ENCODE data around the gene PNPLA5.
"Not testable (repeated sequence)": the region's sequence is repeated elsewhere in the genome, so short reads cannot be mapped to it uniquely, and the experiment has no call there.

Gene PNPLA5

DNA sequence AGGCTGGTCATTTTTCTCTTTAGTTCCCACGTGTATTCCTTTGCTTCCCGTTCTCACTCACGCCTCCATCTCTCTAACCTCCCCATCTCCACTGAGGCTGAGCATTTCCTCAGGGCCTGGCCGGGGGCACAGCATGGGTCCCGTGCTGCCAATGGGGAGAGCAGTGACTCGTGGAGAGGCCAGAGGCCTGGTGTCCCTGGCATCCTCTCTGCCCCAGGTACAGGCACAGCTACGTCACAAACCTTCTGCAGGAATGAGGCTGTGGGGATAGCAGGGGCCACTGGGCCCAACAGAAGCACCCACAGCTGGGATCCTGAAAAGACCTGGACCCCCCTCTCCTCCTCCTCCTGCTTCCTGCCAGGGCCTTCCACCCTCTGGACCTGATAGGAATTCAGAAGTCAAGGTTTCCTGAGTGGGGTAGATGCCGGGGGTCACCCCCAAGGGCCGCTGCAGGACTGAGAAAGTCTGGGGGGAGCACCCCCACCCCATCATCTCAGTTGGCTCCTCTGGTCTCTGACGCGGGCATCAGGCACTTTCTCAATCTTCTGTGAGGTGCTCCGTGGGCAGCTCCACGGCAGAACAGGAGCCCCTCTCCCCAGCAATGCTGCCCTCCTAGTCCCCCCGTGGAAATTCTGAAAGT, 11.8 kb downstream of the PNPLA5 start:
- DNase-seq: no peak

DNA sequence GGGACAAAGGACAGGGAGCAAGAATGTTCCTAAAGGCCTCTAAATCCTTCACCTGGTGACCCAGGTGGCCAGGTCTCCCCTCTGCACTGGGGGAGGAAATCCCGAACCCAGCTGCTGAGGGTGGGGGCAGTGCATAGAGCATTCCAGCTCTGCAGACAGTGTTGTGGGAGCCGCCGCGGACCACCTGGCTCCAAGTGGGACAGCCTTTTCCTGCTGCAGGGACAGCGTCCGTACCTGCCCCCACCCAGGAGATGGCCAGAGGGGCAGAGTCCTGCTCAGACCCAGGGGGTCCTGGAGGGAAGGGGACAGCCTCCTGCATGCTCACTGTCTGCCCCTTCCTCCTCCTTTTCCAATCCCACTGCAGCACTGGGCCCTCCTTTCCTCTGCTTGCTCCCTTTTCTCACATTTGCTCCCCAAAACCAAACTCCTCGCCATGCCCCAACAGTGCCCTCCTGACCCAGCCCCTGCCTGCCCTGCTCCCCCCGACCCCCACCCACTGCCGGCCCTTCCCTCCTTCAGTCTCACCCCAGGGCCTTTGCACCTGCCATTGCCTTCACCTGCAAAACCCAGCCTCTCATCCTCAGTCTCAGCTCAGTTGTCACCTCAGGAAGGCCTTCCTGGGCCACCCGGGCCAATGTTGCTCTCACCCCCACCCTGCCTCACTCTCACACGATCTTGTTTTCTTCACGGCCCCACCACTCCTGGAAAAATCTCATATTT, 12.8 kb downstream of the PNPLA5 start:
- no peak for DNase-seq

DNA sequence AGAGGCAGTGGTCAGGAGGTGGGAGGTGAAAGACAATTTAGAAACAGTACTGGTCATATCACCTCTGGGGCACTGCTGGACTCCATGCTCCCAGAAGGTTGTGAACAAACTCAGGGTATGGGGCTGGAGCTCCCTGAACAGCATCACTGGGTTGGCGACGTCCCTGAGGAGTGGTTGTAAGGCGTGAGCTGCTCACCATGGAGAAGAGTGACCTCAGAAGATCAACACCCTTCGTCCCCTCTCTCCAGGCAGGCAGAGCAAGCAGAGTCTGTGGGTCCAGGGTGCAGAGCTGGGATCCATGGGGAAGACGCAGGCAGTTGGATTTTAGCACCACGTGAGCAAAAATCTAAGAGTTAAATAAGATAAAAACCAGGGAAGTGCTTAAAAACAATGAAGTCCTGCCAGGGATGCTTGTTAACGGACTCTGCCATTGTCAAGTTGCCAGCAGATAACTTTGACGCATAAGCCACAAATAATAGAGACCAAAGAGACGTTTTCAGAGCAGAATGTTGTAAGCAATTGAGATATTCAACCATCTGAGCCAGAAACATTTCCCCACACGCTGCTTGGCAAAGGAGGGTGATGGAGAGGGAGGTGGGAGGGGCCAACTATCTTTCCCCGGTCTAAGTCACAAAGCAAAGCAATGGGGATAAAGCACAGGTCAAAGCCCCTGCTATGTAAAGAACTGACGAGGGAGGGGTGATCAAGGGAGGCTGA, 13.6 kb downstream of the PNPLA5 start:
- no peak for DNase-seq

DNA sequence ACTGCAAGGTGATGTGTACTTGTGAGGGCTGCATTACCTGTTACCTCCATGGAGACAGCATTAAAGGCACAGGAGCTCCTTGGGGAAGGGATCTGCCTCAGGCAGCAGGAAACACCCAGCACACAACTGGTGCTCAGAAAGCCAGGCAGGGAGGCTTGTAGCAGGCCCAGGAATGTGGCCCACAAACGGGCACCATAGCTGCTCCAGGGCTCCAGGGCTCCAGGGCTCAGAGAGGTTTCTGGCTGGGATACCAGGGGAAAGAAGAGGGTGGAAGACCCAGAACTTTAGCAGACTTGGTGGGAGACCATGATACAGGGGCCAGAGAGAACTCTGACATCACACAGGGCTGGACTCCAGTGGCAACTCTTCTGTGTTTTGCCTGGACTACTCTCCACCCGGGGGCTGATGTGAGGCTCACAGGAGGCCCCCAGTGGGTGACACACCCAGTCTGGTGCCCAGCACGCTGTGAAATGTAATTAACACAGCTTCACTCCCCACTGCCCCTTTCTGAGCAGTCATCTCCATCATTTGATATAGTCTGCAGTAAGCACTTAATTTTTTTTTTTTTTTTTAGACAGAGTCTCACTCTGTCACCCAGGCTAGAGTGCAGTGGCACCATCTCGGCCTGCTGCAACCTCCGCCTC, 14.8 kb downstream of the PNPLA5 start:
- no peak for DNase-seq

DNA sequence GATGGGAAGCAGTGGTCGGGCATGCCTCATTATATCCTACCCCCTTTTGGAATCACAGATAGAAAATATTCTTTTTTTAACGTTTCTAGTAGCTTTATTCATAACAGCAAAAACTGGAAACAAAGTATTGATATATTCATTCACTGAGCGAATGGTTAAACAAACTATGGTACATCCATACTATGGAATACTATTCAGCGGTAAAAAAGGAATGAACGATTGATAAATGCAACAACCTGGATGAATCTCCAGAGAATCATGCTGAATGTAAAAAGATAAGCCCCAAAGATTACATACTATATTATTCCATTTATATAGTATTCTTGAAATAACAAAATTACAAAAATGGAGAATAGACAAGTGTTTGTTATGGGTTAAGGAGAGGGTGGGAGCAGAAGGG, 22.0 kb downstream of the PNPLA5 start:
- DNase-seq: no peak

DNA sequence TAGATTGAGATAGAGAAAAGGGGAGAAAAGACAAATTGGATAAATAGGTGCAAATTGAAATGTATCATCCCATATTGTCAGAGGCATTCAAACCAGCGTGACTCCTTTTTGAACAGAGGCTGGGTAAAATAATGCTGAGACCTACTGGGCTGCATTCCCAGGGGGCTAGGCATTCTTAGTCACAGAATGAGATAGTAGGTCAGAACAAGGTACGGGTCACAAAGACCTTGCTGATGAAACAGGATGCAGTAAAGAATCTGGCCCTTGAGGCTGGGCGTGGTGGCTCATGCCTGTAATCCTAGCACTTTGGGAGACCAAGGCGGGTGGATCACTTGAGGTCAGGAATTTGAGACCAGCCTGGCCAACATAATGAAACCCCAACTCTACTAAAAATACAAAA, 22.8 kb downstream of the PNPLA5 start:
- not testable (repeated sequence) for DNase-seq

DNA sequence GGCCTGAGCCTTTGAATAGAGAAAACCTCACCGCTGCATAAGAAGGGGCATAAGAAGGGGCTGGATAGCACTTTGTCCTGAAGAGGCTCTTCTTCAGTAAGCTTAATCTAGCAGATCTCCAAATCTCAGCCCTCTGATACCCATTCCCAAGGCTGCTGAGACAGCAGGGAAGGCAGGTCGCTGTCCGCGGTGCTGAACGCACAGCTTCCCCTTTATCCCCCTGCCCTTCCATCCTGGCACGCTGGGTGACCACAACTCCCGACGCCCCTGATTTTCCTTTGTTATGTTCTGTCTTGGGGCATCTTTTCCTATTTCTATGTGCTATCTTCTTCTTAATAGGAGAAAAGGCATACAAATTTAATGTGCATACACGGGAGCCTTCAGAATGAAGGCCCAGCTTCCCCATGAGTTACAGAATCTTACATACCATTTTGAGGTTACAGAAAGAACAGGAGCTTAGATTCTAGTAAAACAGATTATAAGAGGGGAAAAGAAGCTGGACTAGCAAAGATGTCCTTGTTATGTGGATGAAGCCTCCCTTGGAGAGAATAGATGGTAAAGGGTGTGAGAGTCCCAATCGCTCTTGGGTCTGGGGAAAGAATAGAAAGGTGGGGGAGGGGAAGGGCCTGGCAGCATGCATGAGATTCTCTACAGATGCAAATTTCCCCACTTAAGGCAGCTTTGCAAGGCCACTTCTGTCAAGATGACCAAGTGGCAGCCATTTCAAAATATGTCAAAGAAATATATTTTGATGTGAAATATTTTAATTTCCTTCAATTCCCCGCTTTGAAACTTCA, 23.8 kb downstream of the PNPLA5 start:
- DNase-seq: no peak

DNA sequence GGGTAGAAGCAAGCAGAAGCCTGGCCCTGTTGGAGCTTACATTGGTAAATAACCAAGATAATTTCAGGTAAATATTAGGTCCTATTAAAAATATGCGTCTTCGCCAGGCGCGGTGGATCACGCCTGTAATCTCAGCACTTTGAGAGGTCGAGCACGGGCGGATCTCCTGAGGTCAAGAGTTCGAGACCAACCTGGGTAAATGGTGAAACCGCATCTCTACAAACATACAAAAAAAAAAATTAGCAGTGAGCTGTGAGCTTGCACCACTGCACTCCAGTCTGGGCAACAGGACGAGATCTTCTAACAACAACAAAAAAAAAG, 29.0 kb downstream of the PNPLA5 start:
- DNase-seq: no peak

DNA sequence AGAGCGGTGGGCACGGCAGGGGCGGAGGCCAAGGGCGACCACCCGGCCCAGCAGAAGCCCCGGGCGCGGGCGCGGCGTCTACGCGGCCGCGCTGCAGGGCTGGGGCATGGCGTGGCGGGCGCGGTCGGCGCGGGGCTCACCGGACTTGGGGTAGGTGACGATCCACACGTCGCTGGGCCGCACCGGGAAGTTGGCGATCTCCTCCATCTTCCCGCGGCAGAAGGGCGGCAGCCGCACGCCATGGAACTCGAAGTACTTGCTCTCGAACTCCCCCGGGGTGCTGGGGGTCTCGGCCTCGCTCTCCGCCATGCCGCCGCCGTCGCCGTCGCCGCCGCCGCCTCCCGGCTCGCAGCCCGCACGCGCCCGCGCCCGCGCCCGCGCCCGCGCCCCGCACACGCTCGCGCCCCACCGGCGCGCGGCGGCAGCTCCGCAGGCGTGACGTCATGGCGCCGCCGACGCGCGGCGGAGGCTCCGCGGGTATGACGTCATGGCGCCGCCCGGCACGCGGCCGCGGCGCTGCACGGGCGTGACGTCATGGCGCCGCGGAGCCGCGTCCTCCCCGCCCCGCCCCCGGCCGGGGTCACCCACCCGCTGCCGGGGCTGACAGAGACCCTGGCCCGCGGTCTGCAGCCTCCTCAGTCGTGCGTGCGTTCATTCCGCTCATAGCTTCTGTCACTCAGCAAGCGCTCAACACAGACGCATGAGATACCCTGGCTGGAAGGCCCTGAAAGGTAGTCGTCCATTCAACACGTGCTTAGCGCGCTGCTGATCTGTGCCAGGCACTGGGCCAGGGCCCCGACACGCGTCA, 29.5 kb downstream of the PNPLA5 start, which contains the start of gene SULT4A1:
Gene SULT4A1, minus strand, starts transcription at position 440 of the 808 bp plus-strand sequence. Its CDS starts 131 bp downstream, at position 309.
- DNase-seq: no peak

DNA sequence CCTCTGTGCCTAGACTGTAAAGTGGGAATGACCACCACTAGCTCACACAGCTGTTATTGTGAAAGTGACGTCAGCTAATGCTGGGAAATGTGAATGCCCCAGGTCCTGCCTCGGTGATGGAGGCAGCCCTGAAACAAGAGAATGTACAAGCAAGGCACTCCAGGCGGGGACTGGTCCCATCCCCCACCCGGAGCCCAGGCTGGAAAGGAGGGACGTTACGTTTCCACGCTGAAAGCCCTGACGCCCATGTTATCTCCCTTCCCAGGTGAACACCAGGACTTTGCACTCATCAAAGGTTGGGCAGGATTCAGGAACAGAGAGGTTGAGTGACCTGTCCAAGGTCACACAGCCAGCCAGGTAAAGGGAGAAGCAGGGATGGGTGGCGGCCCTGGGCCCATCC, 30.3 kb downstream of the PNPLA5 start:
- no peak for DNase-seq

DNA sequence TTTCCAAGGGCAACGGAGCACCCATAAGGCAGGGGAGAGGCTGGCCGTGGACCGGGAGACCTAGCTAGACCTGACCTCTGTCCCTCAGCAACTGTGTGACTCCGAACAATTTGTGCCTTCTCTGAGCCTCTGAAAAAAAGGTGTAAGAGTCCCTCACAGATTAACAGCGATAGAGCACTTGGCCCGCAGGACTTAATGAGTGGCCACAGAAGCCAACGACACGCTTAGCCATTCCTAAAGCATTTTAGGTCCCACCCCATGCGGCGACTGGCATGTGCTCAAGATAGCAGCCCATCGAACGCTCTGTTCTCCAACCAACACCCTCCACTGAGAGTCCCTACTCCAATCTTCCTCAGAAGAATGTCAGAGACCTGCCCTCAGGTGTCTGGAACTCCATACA, 31.0 kb downstream of the PNPLA5 start:
- DNase-seq: no peak

DNA sequence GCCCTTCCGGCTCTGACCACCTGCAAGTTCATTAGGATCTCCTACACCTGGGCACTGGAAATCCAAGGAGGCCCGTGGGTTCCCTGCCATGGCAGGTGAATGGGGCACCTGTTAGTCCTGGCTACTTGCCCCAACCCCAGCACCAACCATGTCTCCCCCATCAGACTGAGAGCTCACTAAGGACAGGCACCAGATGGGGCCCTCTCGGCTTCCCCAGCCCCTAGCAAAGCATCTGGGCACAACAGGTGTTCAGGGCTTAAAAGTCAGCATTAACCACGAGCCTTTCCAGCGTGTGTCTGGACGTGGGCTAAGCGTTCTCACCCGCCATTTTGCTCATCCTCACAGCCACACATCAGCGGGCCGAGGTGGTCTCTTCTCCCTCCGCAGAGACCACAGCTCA, 31.7 kb downstream of the PNPLA5 start:
- no peak for DNase-seq

DNA sequence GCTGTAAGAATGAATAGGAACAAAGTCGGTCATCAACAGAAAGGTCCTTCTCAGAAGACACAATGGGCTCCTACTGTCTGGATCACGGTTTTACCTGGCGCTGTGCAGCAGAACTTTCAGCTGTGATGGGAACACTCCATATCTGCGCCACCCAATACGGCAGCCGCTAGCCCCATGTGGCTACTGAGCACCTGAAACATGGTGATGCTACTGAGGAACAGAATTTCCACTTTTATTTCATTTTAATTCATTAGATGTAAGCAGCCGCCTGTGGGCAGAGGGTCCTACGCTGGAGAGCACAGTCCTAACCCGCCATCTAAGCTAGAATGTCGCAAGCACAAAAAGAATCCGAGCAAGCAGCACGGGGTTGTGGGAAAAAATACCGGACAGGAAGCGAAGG, 32.2 kb downstream of the PNPLA5 start:
- no peak for DNase-seq

DNA sequence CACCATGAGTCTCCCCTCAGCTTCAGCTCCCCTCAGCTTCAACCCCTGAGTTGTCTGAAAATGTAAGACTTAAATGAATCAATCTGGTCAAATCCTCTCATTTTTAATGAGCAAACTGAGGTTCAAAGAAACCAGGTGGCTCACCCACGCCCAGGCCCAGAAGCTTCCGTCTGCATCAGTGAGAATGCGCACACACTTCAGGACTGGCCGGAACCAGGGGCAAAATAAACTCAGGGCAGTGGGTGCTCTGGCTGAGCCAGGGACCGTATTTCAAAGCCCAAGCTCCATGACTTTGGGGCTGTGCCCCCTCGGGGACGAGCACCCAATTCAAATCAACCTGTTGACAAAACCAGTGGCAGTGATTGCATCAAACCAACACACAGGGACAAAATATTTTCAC, 32.6 kb downstream of the PNPLA5 start:
- no peak for DNase-seq

DNA sequence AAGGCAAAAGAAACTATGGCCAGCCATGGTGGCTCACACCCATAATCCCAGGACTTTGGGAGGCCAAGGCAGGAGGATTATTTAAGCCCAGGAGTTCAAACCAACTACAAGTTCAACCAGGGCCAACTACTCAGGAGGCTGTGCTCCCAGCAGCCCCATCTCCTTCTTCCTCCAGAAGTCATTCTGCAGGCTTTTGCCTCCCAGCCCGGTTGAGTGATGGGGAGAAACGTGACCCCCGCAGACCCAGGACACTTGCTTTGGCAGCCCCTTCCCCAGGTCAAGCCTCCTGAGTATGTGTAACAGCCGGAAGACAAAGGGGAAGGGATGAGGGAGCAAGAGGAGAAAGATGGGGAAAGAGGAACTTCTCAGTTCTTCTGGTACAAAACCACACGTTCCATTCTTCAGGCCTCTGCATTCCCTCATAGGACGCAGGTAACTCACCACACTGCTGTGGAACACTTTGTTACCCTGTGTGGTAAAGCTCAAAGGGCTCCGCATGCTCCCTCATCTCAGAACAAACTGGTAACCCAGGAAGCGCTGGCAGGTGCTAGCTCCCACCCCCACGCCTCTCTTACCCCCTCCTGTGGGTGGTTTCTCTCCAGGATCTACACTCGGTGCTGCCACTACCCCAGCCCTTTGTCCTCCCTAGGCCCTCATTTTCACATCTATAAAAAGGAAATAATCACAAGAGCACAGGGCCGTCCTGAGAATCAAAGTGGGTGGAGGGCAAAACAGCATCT, 33.5 kb downstream of the PNPLA5 start:
- no peak for DNase-seq

DNA sequence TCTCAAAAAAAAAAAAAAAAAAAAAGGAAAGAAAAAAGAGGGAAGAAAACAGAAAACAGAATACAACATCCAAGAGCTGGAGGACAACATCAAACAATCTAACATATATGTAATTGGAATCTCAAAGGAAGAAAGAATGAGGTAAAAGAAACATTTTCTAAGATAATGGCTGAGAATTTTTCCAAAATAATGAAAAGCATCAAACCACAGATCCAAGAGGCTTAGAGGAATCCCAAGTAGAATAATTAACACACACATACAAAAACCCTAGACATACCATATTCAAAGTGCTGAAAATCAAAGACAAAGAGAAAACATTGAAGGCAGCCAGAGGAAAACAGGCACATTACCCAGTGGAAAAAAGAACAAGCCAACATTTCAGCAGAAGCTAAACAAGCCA, 34.4 kb downstream of the PNPLA5 start:
- DNase-seq: no peak

DNA sequence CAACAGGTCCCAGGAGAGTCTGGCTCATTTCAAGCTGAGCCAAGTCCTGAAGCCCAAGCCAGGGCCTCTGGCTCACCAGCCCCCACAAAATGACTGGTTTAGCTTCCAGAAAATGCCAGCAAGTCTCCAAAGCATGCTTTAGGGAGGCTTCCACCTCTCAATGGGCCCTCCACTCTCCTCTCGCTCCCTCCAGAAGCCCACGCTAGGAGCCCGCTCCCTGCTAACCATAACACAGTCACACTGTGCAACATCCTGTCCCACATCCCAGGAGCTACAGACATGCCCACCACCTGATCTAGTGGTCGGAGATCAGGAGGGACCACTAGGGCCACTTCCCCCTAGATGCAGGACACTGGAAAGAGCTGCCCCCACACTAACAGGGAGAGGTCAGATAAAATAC, 36.4 kb downstream of the PNPLA5 start:
- no peak for DNase-seq

DNA sequence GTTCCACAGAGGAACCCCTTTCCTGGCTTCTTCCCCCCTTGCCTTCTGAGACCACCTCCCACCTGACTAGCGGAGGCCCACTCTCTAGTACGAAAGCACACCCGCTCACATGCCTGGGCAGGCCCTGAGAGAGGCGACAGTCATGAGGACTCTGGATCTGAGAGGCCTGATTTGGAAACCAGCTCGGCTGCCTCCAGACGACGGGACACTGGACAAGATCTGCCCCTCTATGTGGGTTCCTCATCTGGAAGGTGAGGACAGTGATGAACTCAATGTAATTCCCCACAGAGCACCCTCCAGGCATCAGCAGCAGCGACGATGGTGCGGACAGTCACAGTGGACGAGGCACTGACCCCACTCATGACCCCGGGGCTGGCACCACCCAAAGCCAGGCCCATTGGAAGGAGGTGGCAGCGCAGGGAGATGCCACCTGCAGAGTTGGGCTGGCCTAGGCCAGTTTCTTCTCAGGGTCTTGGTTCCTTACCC, 37.0 kb downstream of the PNPLA5 start:
- no peak for DNase-seq

DNA sequence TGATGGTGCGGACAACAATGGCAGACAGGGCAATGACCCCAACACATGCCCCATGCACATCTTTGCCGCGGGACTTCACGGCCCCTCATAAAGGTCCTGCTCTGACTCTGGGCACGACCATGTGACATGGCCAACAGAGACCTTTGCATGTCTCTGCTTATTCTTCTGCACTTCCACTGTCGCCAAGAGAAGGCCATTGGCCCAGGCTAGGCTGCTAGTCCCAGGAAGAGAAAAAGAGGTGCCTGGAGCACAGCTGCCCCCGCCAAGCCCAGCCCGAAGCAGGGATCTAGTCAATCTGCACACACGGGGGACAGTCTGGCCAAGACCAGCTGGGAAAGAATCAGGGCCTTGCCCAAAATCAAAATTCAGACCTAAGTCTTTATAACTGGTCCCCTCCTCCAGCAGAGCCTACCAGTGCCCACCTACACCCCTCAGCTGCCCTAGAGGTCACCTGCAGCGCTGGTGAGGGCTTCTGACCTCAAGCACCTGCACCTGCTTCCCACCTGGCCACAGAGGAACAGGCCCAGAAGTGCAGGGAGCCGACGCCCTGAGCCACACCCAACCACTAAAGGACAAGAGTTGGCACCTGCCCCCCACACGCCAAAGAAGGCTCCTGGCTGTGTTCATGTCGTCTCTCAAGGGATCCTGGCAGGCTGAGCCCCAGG, 37.6 kb downstream of the PNPLA5 start:
- no peak for DNase-seq

DNA sequence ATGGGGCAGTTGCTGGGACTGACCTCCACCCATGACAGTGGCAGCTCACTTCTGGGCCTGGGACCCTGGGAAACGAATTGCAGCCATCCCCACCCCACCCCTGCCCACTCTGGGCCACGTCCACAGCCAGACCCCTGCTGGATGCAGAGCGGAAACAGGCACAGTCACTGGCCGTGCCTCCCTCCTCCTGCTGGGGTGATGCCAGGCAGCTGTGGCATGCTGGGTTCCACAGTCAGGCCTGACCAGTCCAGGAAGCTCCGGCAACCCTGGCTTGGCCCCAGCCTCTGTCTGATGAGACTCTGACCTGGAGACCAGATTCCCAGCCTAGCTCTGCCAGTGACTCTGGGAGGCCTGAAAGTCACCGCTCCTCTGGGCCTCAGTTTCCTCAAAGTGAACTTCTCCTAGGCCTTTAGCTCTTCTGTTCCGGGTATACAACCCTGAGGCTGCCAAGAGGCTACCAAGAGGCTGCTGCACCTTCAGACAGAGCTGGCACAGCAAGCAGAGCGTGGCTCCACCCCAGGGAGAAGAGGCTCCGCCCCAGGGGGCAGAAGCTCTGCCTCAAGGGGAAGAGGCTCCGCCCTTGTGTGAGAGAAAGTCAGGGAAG, 38.4 kb downstream of the PNPLA5 start:
- DNase-seq: no peak
